ENCODE data around the gene TSC2. TPM values are rescaled to one million over a fixed set of nuclear protein-coding genes. Genes with fewer than 3 reads are reported as not detected.
"Not testable (repeated sequence)": the region's sequence is repeated elsewhere in the genome, so short reads cannot be mapped to it uniquely, and the experiment has no call there.

Gene TSC2
- total and polyA plus RNA-seq, 4 donors = 36.5 to 146 (median 72.7) TPM

GRCh38 chr16:2009164-2009711, 38.5 kb upstream of the TSC2 start:
- H3K4me3 ChIP-seq = peak overlapping the region; percentile 83
- 1 to 2% methylated on average over 35 to 55 of the region's 55 CpGs for WGBS, 2 donors
- ATAC-seq (ENCODE audit: insufficient read depth, low FRiP score) = no peak
- peaks cover 0 to 5% (median 2%) of the 10 kb centered on the region in 4 donors for H3K36me3 ChIP-seq (ENCODE audit: control insufficient read depth in 4 of 4, insufficient read depth in 4 of 4, low read length in 4 of 4)
- peaks cover 0 to 38% (median 19%) of the 10 kb centered on the region in 5 donors for H3K4me1 ChIP-seq (ENCODE audit: control insufficient read depth in 5 of 5, insufficient read depth in 5 of 5, low read length in 5 of 5)
- peak overlapping the region; percentile 79 to 90 for H3K27ac ChIP-seq (ENCODE audit: low read depth in 1 of 2, low read length in 1 of 2)
- no peak for TF ChIP-seq CTCF (IDR thresholded peaks at IDR 0.05; ENCODE audit: control extremely low read depth, extremely low read depth)
- H3K9me3 ChIP-seq (ENCODE audit: control insufficient read depth in 4 of 4, insufficient read depth in 3 of 4, low read length in 3 of 4) = no peaks in the 10 kb centered on the region
- no peaks in the 10 kb centered on the region for H3K27me3 ChIP-seq (ENCODE audit: control insufficient read depth in 3 of 3, insufficient read depth in 3 of 3, low read length in 2 of 3)
- no peak for DNase-seq
- H3K9ac ChIP-seq (ENCODE audit: insufficient read depth in 1 of 2, low read length in 2 of 2) = peak overlapping the region in 1 of 2 donors; percentile 46

- 1 to 2% methylated on average over 45 to 52 of the region's 52 CpGs for WGBS, 2 donors
- ATAC-seq (ENCODE audit: insufficient read depth, low FRiP score) (peak; percentile 89), DNase-seq (peak; percentile 86 to 93 (median 88))
- peaks cover 0 to 5% (median 2%) of the 10 kb centered on the region in 4 donors for H3K36me3 ChIP-seq (ENCODE audit: control insufficient read depth in 4 of 4, insufficient read depth in 4 of 4, low read length in 4 of 4)
- peaks cover 0 to 31% (median 17%) of the 10 kb centered on the region in 5 donors for H3K4me1 ChIP-seq (ENCODE audit: control insufficient read depth in 5 of 5, insufficient read depth in 5 of 5, low read length in 5 of 5)
- H3K4me3 ChIP-seq = peak within 1 kb of the TSS; percentile 83
- H3K9me3 ChIP-seq (ENCODE audit: control insufficient read depth in 4 of 4, insufficient read depth in 3 of 4, low read length in 3 of 4) = no peaks in the 10 kb centered on the region
- H3K9ac ChIP-seq (ENCODE audit: insufficient read depth in 1 of 2, low read length in 2 of 2) = peak within 1 kb of the TSS; percentile 46 to 68
- no peak for TF ChIP-seq CTCF (IDR thresholded peaks at IDR 0.05; ENCODE audit: control extremely low read depth, extremely low read depth)
- H3K27me3 ChIP-seq (ENCODE audit: control insufficient read depth in 3 of 3, insufficient read depth in 3 of 3, low read length in 2 of 3) = no peaks in the 10 kb centered on the region
- peak within 1 kb of the TSS; percentile 87 to 91 for H3K27ac ChIP-seq (ENCODE audit: low read depth in 1 of 2, low read length in 1 of 2)
These were observed 37.8 kb upstream of the TSC2 start, which contains the start of gene ZNF598 for GRCh38 chr16:2009791-2010510. Gene ZNF598, minus strand, starts transcription at chr16:2009821.

- not testable (repeated sequence) for H3K9ac ChIP-seq (ENCODE audit: insufficient read depth in 1 of 2, low read length in 2 of 2); H3K27ac ChIP-seq (ENCODE audit: low read depth in 1 of 2, low read length in 1 of 2); H3K27me3 ChIP-seq (ENCODE audit: control insufficient read depth in 3 of 3, insufficient read depth in 3 of 3, low read length in 2 of 3); H3K4me3 ChIP-seq; DNase-seq; H3K9me3 ChIP-seq (ENCODE audit: control insufficient read depth in 4 of 4, insufficient read depth in 3 of 4, low read length in 3 of 4); H3K36me3 ChIP-seq (ENCODE audit: control insufficient read depth in 4 of 4, insufficient read depth in 4 of 4, low read length in 4 of 4); ATAC-seq (ENCODE audit: insufficient read depth, low FRiP score)
- peaks cover 0 to 27% (median 17%) of the 10 kb centered on the region in 5 donors for H3K4me1 ChIP-seq (ENCODE audit: control insufficient read depth in 5 of 5, insufficient read depth in 5 of 5, low read length in 5 of 5)
- 87 to 88% methylated on average over 9 of the region's 9 CpGs for WGBS, 2 donors
These were observed 36.1 kb upstream of the TSC2 start for GRCh38 chr16:2011726-2012125.

GRCh38 chr16:2013527-2013926, 34.3 kb upstream of the TSC2 start:
- TF ChIP-seq CTCF (IDR thresholded peaks at IDR 0.05; ENCODE audit: control extremely low read depth, extremely low read depth) = no peak
- H3K4me3 ChIP-seq = no peak overlapping the region
- peaks cover 0 to 12% (median 6%) of the 10 kb centered on the region in 5 donors for H3K4me1 ChIP-seq (ENCODE audit: control insufficient read depth in 5 of 5, insufficient read depth in 5 of 5, low read length in 5 of 5)
- no peak for ATAC-seq (ENCODE audit: insufficient read depth, low FRiP score)
- no peaks in the 10 kb centered on the region for H3K36me3 ChIP-seq (ENCODE audit: control insufficient read depth in 4 of 4, insufficient read depth in 4 of 4, low read length in 4 of 4)
- no peaks in the 10 kb centered on the region for H3K9me3 ChIP-seq (ENCODE audit: control insufficient read depth in 4 of 4, insufficient read depth in 3 of 4, low read length in 3 of 4)
- DNase-seq = no peak
- no peaks in the 10 kb centered on the region for H3K27me3 ChIP-seq (ENCODE audit: control insufficient read depth in 3 of 3, insufficient read depth in 3 of 3, low read length in 2 of 3)
- no peak overlapping the region for H3K9ac ChIP-seq (ENCODE audit: insufficient read depth in 1 of 2, low read length in 2 of 2)
- H3K27ac ChIP-seq (ENCODE audit: low read depth in 1 of 2, low read length in 1 of 2) = no peak overlapping the region
- 90 to 94% methylated on average over 15 of the region's 15 CpGs for WGBS, 2 donors
